Right atrium auricular region (tissue), 2 donors: ENCODE measurements around the gene SMYD4. TPM values are rescaled to one million over a fixed set of nuclear protein-coding genes. Genes with fewer than 3 reads are reported as not detected.
A peak's percentile ranks its signal among the peaks of the same experiment; 100 is the strongest.
"Not testable (repeated sequence)": the region's sequence is repeated elsewhere in the genome, so short reads cannot be mapped to it uniquely, and the experiment has no call there.

Source experiments
- DNase-seq: peaks from one replicate; pipeline ENCODE4 v3.0.0-alpha.2; 2019; ENCODE audit warnings: low spot score
- H3K27ac ChIP-seq, 2 donors: fragments of 200-600 bp; sonication (generic); 1 replicate in 1 of 2; 2 replicates in 1 of 2; pipeline ENCODE4 v1.5.1; 2016 to 2019
- H3K27me3 ChIP-seq, 2 donors: fragments of 200-600 bp; sonication (generic); one replicate each; pipeline versions ENCODE4 v1.5.1 to v1.6.0; 2017 to 2019
- H3K36me3 ChIP-seq: fragments of 200-600 bp; sonication (generic); one replicate; pipeline ENCODE4 v1.5.1; 2016
- H3K4me1 ChIP-seq, 2 donors: fragments of 200-600 bp; sonication (generic); one replicate each; pipeline versions ENCODE4 v1.5.1 to v1.6.0; 2017 to 2019
- H3K4me3 ChIP-seq, 2 donors: fragments of 200-600 bp; sonication (generic); 1 replicate in 1 of 2; 2 replicates in 1 of 2; pipeline ENCODE4 v1.5.1; 2017 to 2019; ENCODE audit warnings: mild to moderate bottlenecking in 1 of 2, moderate library complexity in 1 of 2
- H3K9me3 ChIP-seq, 2 donors: fragments of 200-600 bp; sonication (generic); one replicate each; pipeline ENCODE4 v1.5.1; 2019
- CTCF ChIP-seq, 2 donors: fragments of 200-600 bp; sonication (generic); IDR thresholded peaks; one replicate each; pipeline ENCODE4 v1.5.1; 2019; ENCODE audit warnings: antibody characterized with exemption in 2 of 2
- total RNA-seq, 2 donors: library from RNA; depleted of rRNA; stranded (reverse); fragments of >200 nt; gene quantifications; one replicate each; pipeline ENCODE4 v1.1.0, GENCODE V29; 2016

Gene SMYD4
- total RNA-seq, 2 donors from 2014 or later: 6.2 to 7.1 TPM

GRCh38 chr17:1746975-1747543 lies 82.6 kb downstream of the SMYD4 start:
- no peaks in the 10 kb centered on the region for H3K4me1 ChIP-seq
- no peak for DNase-seq
- TF ChIP-seq CTCF (IDR thresholded peaks at IDR 0.05): no peak
- H3K36me3 ChIP-seq: no peaks in the 10 kb centered on the region
- peak overlapping the region in 1 of 2 donors; percentile 51 for H3K27ac ChIP-seq
- H3K9me3 ChIP-seq: no peaks in the 10 kb centered on the region
- no peaks in the 10 kb centered on the region for H3K27me3 ChIP-seq
- no peak overlapping the region for H3K4me3 ChIP-seq

- DNase-seq: no peak
- H3K27me3 ChIP-seq: no peaks in the 10 kb centered on the region
- no peaks in the 10 kb centered on the region for H3K9me3 ChIP-seq
- no peak overlapping the region for H3K4me3 ChIP-seq
- no peak for TF ChIP-seq CTCF (IDR thresholded peaks at IDR 0.05)
- no peaks in the 10 kb centered on the region for H3K36me3 ChIP-seq
- H3K27ac ChIP-seq: no peak overlapping the region
- no peaks in the 10 kb centered on the region for H3K4me1 ChIP-seq
These were observed 84.1 kb downstream of the SMYD4 start for GRCh38 chr17:1745513-1746020.

- Histone ChIP-seq H3K9me3 (no peaks in the 10 kb centered on the region), H3K36me3 (no peaks in the 10 kb centered on the region), H3K27me3 (no peaks in the 10 kb centered on the region), H3K27ac (peak overlapping the region in 1 of 2 donors; percentile 35), H3K4me1 (no peaks in the 10 kb centered on the region), H3K4me3 (no peak overlapping the region)
- DNase-seq: no peak
- TF ChIP-seq CTCF (IDR thresholded peaks at IDR 0.05): no peak
These were observed 84.9 kb downstream of the SMYD4 start for GRCh38 chr17:1744551-1745512.

GRCh38 chr17:1743088-1743439 lies 86.6 kb downstream of the SMYD4 start:
- Histone ChIP-seq H3K27me3 (no peaks in the 10 kb centered on the region), H3K9me3 (no peaks in the 10 kb centered on the region), H3K4me1 (peaks cover 0 to 1% of the 10 kb centered on the region in 2 donors), H3K36me3 (no peaks in the 10 kb centered on the region), H3K27ac (no peak overlapping the region), H3K4me3 (no peak overlapping the region)
- no peak for TF ChIP-seq CTCF (IDR thresholded peaks at IDR 0.05)
- no peak for DNase-seq

- no peaks in the 10 kb centered on the region for H3K27me3 ChIP-seq
- no peaks in the 10 kb centered on the region for H3K9me3 ChIP-seq
- TF ChIP-seq CTCF (IDR thresholded peaks at IDR 0.05): no peak
- DNase-seq: no peak
- H3K4me1 ChIP-seq: peaks cover 0 to 7% of the 10 kb centered on the region in 2 donors
- H3K36me3 ChIP-seq: peaks cover 5% of the 10 kb centered on the region
- H3K27ac ChIP-seq: no peak within 1 kb of the TSS
- H3K4me3 ChIP-seq: no peak within 1 kb of the TSS
These were observed 87.2 kb downstream of the SMYD4 start, which contains the start of gene SERPINF2 for GRCh38 chr17:1742371-1743087. Gene SERPINF2, plus strand, starts transcription at chr17:1742871. Its CDS starts 2,125 bp downstream, at chr17:1744996.

GRCh38 chr17:1741899-1742298 lies 87.8 kb downstream of the SMYD4 start:
- not testable (repeated sequence) for H3K9me3 ChIP-seq, H3K36me3 ChIP-seq, H3K27ac ChIP-seq, H3K4me3 ChIP-seq, DNase-seq, H3K27me3 ChIP-seq
- H3K4me1 ChIP-seq: peaks cover 0 to 13% of the 10 kb centered on the region in 2 donors
